GM18511 (cell line): ENCODE results near the gene EVA1C.
"Not testable (repeated sequence)": the region's sequence is repeated elsewhere in the genome, so short reads cannot be mapped to it uniquely, and the experiment has no call there.

Experiments
- ATAC-seq: cut with Tn5 transposase; IDR thresholded peaks from one replicate; pipeline ENCODE4 v1.9.1; 2021; ENCODE audit warnings: mild to moderate bottlenecking, moderate library complexity; ENCODE audit not compliant: unreplicated experiment

EVA1C gene

GRCh38 chr21:32459972-32460371 is 47.5 kb downstream of the EVA1C start:
- no peak for ATAC-seq

GRCh38 chr21:32461503-32461902 is 49.0 kb downstream of the EVA1C start:
- ATAC-seq, result no peak

GRCh38 chr21:32462564-32462963 is 50.1 kb downstream of the EVA1C start:
- not testable (repeated sequence) for ATAC-seq

- ATAC-seq, result no peak
Observed at GRCh38 chr21:32463367-32463766, 50.9 kb downstream of the EVA1C start.

GRCh38 chr21:32463889-32464300 is 51.4 kb downstream of the EVA1C start:
- ATAC-seq, result no peak

GRCh38 chr21:32467291-32467690 is 54.8 kb downstream of the EVA1C start:
- no peak for ATAC-seq

- no peak for ATAC-seq
Observed at GRCh38 chr21:32468681-32469111, 56.2 kb downstream of the EVA1C start.

- no peak for ATAC-seq
Observed at GRCh38 chr21:32469628-32470027, 57.1 kb downstream of the EVA1C start.

GRCh38 chr21:32470206-32470605 is 57.7 kb downstream of the EVA1C start:
- ATAC-seq, result no peak

- no peak for ATAC-seq
Observed at GRCh38 chr21:32472890-32473765, 60.6 kb downstream of the EVA1C start.

- ATAC-seq, result no peak
Observed at GRCh38 chr21:32474179-32475059, 61.9 kb downstream of the EVA1C start.

- no peak for ATAC-seq
Observed at GRCh38 chr21:32475162-32475812, 62.8 kb downstream of the EVA1C start.

GRCh38 chr21:32476661-32477423 is 64.3 kb downstream of the EVA1C start:
- ATAC-seq, result no peak

GRCh38 chr21:32477424-32477745 is 64.9 kb downstream of the EVA1C start:
- no peak for ATAC-seq

GRCh38 chr21:32481875-32482408 is 69.4 kb downstream of the EVA1C start:
- ATAC-seq, result no peak

- ATAC-seq, result no peak
Observed at GRCh38 chr21:32482565-32483292, 70.2 kb downstream of the EVA1C start.

GRCh38 chr21:32483293-32483595 is 70.7 kb downstream of the EVA1C start:
- no peak for ATAC-seq

- no peak for ATAC-seq
Observed at GRCh38 chr21:32484706-32485380, 72.3 kb downstream of the EVA1C start.

- ATAC-seq, result no peak
Observed at GRCh38 chr21:32492376-32492775, 79.9 kb downstream of the EVA1C start.
